Naive thymus-derived CD8-positive, alpha-beta T cell (primary cell): ENCODE measurements around the gene ATP5F1D. TPM values are rescaled to one million over a fixed set of nuclear protein-coding genes. Genes with fewer than 3 reads are reported as not detected.

Experiments used
- ATAC-seq, 2 donors: fragments of 150-1000 bp; cut with Tn5 transposase in 1 of 2; sonication (Bioruptor Pico), chemical (Tn5 transposase) in 1 of 2; 1 replicate in 1 of 2; 2 replicates in 1 of 2; pipeline ENCODE4 v1.10.0; 2021; ENCODE audit warnings: mild to moderate bottlenecking in 2 of 2, moderate library complexity in 2 of 2
- POLR2A ChIA-PET: fragments of 350-600 bp; sonication (Branson Sonifier 250); formaldehyde crosslinking; loops from one replicate; lab custom pipeline; 2021; ENCODE audit warnings: antibody characterized with exemption; lab: Charles Lee
- DNase-seq, 10 donors: peaks; one replicate each; pipeline versions ENCODE4 v3.0.0 to v3.0.0-alpha.2; 2020 to 2022
- H3K27ac Mint-ChIP-seq, 10 donors: one replicate each; pipeline ENCODE4 v1.8.0; 2020 to 2022; ENCODE audit warnings: mild to moderate bottlenecking in 10 of 10, mixed read lengths in 10 of 10, moderate library complexity in 4 of 10, inconsistent platforms in 1 of 10
- H3K27me3 Mint-ChIP-seq, 5 donors: one replicate each; pipeline ENCODE4 v1.8.0; 2021 to 2022; ENCODE audit warnings: mixed read lengths in 5 of 5
- H3K36me3 Mint-ChIP-seq, 3 donors: one replicate each; pipeline ENCODE4 v1.8.0; 2020 to 2022; ENCODE audit warnings: mixed read lengths in 3 of 3, mild to moderate bottlenecking in 2 of 3, inconsistent platforms in 1 of 3
- H3K4me1 Mint-ChIP-seq, 4 donors: one replicate each; pipeline ENCODE4 v1.8.0; 2021 to 2022; ENCODE audit warnings: mixed read lengths in 4 of 4
- H3K4me3 Mint-ChIP-seq, 10 donors: one replicate each; pipeline ENCODE4 v1.8.0; 2020 to 2022; ENCODE audit warnings: mild to moderate bottlenecking in 10 of 10, mixed read lengths in 10 of 10, moderate library complexity in 6 of 10, inconsistent platforms in 1 of 10
- H3K9me3 Mint-ChIP-seq, 9 donors: one replicate each; pipeline ENCODE4 v1.8.0; 2020 to 2022; ENCODE audit warnings: mixed read lengths in 9 of 9, mild to moderate bottlenecking in 3 of 9, inconsistent platforms in 1 of 9, moderate library complexity in 1 of 9
- polyA plus RNA-seq, 3 donors: library from polyadenylated mRNA; unstranded; fragments of 300-500 nt; fragmentation: Illumina TruSeq; gene quantifications; one replicate each; pipeline ENCODE4 v1.2.3, GENCODE V29; 2021
- total RNA-seq, 8 experiments: library from RNA in 2 of 8; stranded (reverse) in 2 of 8; gene quantifications; one replicate each; pipeline ENCODE4 v1.2.3 and lab custom pipeline; 2021 to 2026

Gene ATP5F1D
- total and polyA plus RNA-seq, 5 experiments from 2014 or later = 83.9 to 264 (median 214) TPM

DNA sequence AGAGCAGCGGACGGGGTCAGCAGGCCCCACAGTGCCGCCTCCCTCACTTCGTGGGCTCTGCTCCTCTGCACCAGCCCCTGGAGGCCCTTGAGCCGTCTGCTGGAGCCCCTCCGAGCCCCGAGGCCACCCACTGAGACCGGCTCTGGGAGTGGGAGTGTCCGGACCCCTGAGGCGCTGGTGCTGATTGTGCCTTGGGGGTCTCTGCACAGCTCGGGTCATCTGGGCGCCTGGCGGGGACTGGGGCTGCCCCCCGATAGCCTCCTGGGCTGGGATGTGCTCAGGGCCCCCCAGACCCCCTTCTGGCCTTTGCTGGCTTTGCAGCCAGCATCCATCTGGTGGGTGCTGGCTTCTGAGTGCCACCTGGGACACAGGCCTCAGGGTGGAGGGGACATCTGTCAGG is 19.2 kb upstream of the ATP5F1D start:
- peaks cover 0 to 3% (median 0%) of the 10 kb centered on the region in 4 donors for H3K4me1 Mint-ChIP-seq
- POLR2A ChIA-PET = no interaction called here
- DNase-seq = peak in 1 of 10 donors; percentile 59
- no peaks in the 10 kb centered on the region for H3K27me3 Mint-ChIP-seq
- H3K36me3 Mint-ChIP-seq = peaks cover 0 to 3% (median 3%) of the 10 kb centered on the region in 3 donors
- no peak overlapping the region for H3K4me3 Mint-ChIP-seq
- no peak overlapping the region for H3K27ac Mint-ChIP-seq
- ATAC-seq = no peak
- no peaks in the 10 kb centered on the region for H3K9me3 Mint-ChIP-seq

DNA sequence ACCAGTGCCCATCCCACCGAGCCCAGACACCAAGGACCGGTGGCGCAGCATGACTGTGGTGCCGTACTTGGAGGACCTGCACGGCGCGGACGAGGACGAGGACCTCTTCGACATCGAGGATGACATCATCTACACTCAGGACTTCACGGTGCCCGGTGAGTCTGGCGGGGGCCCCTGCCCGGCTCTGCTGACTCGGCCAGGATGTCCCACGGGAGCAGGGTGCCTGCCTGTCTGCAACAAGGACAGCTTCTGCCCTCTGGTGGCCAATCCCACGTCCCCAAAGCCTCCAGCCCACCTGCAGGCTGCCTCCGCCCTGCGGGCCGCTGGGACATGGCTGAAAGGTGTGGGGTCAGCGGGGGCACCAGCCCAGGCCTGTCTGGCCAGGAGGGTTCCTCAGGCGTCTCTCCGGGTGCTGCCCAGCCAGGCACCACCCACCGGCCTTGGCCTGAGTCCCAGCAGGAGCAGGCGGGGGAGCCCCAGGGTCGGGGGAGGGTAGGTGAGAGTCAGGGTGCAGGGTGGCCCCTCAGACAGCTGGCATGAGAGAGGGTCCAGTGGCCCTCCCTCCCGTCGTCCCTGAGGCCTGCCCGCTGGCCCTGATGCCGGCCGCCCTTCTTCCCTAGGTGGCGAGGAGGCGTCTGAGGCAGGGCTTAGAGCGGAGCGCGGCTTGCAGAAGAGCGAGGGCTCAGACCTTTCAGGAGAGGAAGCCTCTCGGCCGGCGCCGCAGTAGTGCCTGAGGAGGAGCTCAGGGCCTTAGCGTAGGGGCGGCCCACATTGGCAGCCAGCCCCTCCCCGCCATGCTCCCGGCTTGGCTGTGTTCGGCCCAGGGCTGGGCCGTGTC is 18.3 kb upstream of the ATP5F1D start:
- H3K36me3 Mint-ChIP-seq = peaks cover 0 to 3% (median 3%) of the 10 kb centered on the region in 3 donors
- peak overlapping the region in 1 of 10 donors; percentile 13 for H3K27ac Mint-ChIP-seq
- no peaks in the 10 kb centered on the region for H3K27me3 Mint-ChIP-seq
- peak in 1 of 10 donors; percentile 59 for DNase-seq
- no peaks in the 10 kb centered on the region for H3K4me1 Mint-ChIP-seq
- no peak overlapping the region for H3K4me3 Mint-ChIP-seq
- no peaks in the 10 kb centered on the region for H3K9me3 Mint-ChIP-seq
- POLR2A ChIA-PET = interaction anchor here (1.0 kb wide), 1 partner anchor 15 kb away, joined by 4 read pairs; no protein-coding TSS in a partner anchor
- peak; percentile 53 to 57 for ATAC-seq

DNA sequence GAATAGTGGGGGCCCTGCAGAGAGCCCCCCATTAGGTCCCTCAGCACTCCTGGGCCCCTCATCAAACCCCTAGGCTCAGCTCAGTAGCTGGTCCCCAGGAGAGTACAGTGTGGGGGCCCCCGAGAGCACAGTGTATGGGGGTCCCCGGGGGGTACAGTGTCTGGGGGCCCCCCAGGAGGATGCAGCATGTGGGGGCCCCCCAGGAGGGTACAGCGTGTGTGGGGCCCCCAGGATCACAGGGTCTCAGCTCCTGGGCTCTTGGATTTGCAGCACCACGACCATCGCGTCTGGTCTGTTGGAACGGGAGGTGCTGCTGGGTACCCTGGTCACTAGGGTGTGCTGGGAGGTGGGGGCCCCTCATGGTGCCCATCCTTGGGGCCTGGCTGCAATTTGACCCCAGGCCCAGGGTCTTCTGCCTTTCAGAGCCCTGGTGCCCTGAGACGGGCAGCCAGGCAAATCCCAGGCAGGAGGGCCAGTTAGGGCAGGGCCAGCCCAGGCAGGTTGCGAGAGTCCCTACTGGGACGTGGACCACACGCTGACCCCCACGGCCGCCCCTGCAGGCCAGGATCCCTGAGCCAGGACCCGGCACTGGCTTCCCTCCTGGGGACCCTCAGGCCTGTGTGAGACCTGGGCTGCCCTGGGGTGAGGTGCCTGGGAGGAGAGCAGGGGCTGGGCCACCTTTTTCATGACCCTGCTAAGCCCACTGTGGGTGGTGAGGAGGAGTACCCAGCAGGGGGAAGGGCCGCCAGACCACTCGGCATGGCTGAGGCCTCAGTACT is 17.3 kb upstream of the ATP5F1D start:
- H3K4me1 Mint-ChIP-seq = no peaks in the 10 kb centered on the region
- H3K4me3 Mint-ChIP-seq = no peak overlapping the region
- DNase-seq = no peak
- ATAC-seq = no peak
- no peak overlapping the region for H3K27ac Mint-ChIP-seq
- H3K36me3 Mint-ChIP-seq = peaks cover 0 to 3% (median 3%) of the 10 kb centered on the region in 3 donors
- POLR2A ChIA-PET = no interaction called here
- no peaks in the 10 kb centered on the region for H3K9me3 Mint-ChIP-seq
- H3K27me3 Mint-ChIP-seq = no peaks in the 10 kb centered on the region

DNA sequence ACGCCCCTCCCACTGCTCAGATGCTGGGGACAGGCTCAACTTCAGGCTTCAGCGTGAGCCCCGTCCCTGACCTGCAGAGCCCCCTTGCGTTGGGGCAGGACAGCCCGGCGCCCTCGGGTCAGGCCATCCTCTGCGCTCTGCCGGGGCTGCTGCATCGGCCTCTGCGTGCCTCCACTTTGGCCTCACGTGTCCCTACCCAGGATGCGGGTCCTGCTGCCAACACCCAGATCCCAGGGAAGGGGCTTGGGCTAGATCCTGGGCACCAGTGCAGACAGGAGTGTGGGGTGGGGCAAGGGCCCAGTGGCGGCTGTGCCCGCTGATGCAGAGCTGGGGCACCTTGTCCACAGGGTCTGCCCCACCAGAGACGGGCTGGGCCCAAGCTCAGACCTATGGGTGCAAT is 16.7 kb upstream of the ATP5F1D start:
- no peaks in the 10 kb centered on the region for H3K9me3 Mint-ChIP-seq
- H3K27ac Mint-ChIP-seq = no peak overlapping the region
- DNase-seq (no peak), ATAC-seq (no peak)
- no peaks in the 10 kb centered on the region for H3K27me3 Mint-ChIP-seq
- POLR2A ChIA-PET = no interaction called here
- no peaks in the 10 kb centered on the region for H3K4me1 Mint-ChIP-seq
- H3K36me3 Mint-ChIP-seq = peaks cover 0 to 3% (median 3%) of the 10 kb centered on the region in 3 donors
- no peak overlapping the region for H3K4me3 Mint-ChIP-seq

DNA sequence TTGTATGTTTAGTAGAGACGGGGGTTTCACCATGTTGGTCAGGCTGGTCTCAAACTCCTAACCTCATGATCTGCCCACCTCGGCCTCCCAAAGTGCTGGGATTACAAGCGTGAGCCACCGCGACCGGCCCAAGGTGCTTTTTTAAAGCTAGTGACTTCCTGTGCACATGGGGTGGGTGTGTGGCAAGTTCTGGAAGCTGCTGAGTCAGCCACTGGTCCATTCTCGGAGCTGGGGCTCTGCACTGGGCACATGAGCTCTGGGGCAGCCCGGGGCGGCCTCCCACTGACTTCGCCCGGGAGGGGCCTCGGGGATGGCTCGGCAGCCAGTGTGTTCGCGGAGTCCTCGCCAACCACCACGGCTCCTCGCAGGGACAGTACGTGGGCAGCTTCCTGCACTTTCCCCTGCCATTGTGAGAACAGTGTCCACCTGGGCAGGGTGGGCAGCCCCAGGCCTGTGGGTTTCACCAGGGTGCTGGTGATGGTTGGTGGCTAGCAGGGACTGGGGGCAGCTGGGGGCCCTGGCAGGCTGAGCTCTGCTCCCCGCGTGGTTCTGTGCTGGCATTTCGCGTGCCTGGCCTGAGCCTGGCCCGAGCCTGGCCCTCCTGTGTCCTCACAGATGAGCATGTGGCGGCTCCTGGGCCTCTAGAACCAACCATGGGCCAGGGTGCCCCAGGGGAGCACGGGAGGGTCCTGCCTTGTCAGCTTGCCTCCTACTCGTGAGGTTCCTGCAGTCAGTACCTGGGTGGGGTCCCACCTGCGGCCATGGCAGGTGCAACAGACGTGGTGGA is 15.9 kb upstream of the ATP5F1D start:
- peaks cover 0 to 3% (median 2%) of the 10 kb centered on the region in 3 donors for H3K36me3 Mint-ChIP-seq
- POLR2A ChIA-PET = interaction anchor here (0.5 kb wide), 1 partner anchor 31 kb away, joined by 3 read pairs; no protein-coding TSS in a partner anchor
- no peaks in the 10 kb centered on the region for H3K9me3 Mint-ChIP-seq
- no peak for ATAC-seq
- no peak overlapping the region for H3K4me3 Mint-ChIP-seq
- peak in 1 of 10 donors; percentile 3 for DNase-seq
- no peaks in the 10 kb centered on the region for H3K4me1 Mint-ChIP-seq
- H3K27me3 Mint-ChIP-seq = no peaks in the 10 kb centered on the region
- no peak overlapping the region for H3K27ac Mint-ChIP-seq

DNA sequence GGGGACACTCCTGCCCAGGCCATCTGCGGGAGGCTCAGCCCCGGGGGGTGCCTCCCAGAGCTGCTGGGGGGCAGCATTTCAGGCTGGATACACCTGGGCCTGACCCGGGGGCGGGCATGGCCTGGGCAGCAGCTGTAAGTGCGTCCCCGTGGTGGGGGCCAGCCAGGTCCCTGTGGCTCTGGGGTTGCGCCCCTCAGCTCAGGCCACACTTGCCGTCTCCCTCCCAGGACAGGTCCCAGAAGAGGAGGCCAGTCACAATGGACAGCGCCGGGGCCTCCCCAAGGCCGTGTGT is 15.4 kb upstream of the ATP5F1D start:
- POLR2A ChIA-PET = no interaction called here
- Mint-ChIP-seq H3K9me3 (no peaks in the 10 kb centered on the region), H3K4me1 (no peaks in the 10 kb centered on the region), H3K27me3 (no peaks in the 10 kb centered on the region), H3K36me3 (peaks cover 0 to 3% (median 0%) of the 10 kb centered on the region in 3 donors), H3K27ac (no peak overlapping the region), H3K4me3 (no peak overlapping the region)
- no peak for DNase-seq
- ATAC-seq = no peak

DNA sequence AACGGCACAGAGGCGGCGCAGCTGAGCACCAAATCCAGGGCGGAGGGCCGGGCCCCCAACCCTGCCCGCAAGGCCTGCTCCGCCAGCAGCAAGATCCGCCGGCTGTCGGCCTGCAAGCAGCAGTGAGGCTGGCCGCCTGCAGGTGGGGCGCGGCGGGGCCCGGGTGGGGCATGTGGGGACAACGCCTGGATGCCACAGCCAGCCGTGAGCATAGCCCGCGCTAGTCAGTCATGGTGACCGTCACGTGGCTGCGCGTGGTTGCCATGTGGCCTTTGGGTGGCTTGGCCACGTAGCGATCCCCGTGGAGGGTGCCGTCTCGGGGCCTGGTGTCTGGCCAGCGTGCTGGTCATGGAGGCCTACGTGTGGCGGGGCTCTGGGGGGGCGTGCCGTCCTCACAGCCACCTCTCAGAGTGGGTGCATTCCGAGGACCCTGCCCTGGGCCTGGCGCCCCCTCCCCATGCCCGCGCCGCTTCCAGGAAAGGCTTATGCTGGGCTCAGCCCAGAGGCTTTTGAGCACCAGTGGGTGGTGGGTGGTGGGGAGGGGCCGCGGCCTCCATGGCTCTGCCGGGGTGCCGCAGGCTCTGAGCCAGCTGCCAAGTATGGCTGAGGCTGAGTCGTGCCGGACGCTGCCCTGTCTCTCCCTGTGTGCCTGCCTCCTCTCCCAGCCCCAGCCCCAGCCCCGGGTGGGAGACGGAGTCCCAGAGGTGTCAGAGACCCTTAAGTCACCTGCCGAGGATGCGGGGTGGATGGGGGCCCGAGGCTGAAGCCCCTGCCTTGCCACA is 14.8 kb upstream of the ATP5F1D start:
- H3K36me3 Mint-ChIP-seq = peaks cover 0 to 3% (median 0%) of the 10 kb centered on the region in 3 donors
- no peaks in the 10 kb centered on the region for H3K4me1 Mint-ChIP-seq

DNA sequence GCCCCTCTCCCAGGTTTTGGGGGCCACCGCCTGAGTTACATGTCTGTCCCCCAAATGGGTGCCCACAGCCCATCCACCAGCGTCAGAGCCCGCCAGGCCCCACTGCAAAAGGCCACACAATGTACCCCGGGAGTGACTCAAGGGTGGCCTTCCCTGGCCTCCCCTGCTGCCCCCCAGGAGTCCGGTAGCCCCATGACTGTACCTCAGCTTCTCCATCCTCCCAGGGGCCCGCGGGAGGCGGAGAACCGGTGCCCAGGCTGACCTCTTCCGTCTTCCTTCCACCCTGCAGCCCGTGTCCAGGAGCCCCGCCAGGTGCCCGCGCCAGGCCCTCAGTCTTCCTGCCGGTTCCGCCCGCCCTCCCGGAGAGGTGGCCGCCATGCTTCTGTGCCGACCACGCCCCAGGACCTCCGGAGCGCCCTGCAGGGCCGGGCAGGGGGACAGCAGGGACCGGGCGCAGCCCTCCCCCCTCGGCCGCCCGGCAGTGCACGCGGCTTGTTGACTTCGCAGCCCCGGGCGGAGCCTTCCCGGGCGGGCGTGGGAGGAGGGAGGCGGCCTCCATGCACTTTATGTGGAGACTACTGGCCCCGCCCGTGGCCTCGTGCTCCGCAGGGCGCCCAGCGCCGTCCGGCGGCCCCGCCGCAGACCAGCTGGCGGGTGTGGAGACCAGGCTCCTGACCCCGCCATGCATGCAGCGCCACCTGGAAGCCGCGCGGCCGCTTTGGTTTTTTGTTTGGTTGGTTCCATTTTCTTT is 14.1 kb upstream of the ATP5F1D start:
- H3K9me3 Mint-ChIP-seq = no peaks in the 10 kb centered on the region
- H3K27me3 Mint-ChIP-seq = no peaks in the 10 kb centered on the region
- H3K27ac Mint-ChIP-seq = no peak overlapping the region
- ATAC-seq (no peak), DNase-seq (no peak)
- H3K36me3 Mint-ChIP-seq = peaks cover 0 to 3% (median 0%) of the 10 kb centered on the region in 3 donors
- H3K4me1 Mint-ChIP-seq = no peaks in the 10 kb centered on the region
- H3K4me3 Mint-ChIP-seq = no peak overlapping the region
- POLR2A ChIA-PET = no interaction called here

More for the DNA sequence above, 14.8 kb upstream of the ATP5F1D start:
- no peak for ATAC-seq
- no peak overlapping the region for H3K4me3 Mint-ChIP-seq
- no peaks in the 10 kb centered on the region for H3K27me3 Mint-ChIP-seq
- H3K9me3 Mint-ChIP-seq = no peaks in the 10 kb centered on the region
- POLR2A ChIA-PET = no interaction called here
- no peak for DNase-seq
- H3K27ac Mint-ChIP-seq = no peak overlapping the region

DNA sequence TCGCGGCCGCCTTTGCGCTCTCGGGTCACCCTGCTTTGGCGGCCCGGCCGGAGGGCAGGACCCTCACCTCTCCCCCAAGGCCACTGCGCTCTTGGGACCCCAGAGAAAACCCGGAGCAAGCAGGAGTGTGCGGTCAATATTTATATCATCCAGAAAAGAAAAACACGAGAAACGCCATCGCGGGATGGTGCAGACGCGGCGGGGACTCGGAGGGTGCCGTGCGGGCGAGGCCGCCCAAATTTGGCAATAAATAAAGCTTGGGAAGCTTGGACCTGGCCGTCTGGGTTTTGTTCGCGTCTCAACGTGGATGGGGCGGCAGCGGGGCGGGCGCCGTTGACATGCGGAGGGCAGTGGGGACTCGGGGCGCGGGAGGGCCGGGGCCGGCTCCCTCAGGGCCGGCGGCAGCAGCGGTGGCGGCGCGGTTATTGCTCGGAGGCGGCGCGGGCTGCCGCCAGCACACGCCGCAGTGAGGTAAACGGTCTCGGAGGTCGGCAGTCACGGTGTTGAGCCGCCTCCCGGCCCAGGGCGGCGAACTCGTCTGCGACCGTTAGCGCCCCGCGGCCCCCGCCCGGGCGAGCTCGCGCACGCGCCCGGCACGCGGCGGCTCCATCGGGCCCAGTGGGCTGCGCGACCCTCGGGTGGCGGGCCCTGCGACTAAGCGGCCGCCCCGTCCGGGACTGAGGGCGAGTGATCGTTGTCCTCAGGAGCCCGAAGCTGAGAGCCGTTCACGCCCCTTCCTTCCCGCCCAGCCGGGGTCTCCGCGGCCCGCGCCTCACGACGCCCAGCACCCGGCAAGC is 13.2 kb upstream of the ATP5F1D start:
- no peaks in the 10 kb centered on the region for H3K27me3 Mint-ChIP-seq
- ATAC-seq (no peak), DNase-seq (no peak)
- no peak overlapping the region for H3K4me3 Mint-ChIP-seq
- H3K36me3 Mint-ChIP-seq = peaks cover 0 to 3% (median 0%) of the 10 kb centered on the region in 3 donors
- H3K9me3 Mint-ChIP-seq = no peaks in the 10 kb centered on the region
- POLR2A ChIA-PET = no interaction called here
- H3K4me1 Mint-ChIP-seq = no peaks in the 10 kb centered on the region
- no peak overlapping the region for H3K27ac Mint-ChIP-seq

DNA sequence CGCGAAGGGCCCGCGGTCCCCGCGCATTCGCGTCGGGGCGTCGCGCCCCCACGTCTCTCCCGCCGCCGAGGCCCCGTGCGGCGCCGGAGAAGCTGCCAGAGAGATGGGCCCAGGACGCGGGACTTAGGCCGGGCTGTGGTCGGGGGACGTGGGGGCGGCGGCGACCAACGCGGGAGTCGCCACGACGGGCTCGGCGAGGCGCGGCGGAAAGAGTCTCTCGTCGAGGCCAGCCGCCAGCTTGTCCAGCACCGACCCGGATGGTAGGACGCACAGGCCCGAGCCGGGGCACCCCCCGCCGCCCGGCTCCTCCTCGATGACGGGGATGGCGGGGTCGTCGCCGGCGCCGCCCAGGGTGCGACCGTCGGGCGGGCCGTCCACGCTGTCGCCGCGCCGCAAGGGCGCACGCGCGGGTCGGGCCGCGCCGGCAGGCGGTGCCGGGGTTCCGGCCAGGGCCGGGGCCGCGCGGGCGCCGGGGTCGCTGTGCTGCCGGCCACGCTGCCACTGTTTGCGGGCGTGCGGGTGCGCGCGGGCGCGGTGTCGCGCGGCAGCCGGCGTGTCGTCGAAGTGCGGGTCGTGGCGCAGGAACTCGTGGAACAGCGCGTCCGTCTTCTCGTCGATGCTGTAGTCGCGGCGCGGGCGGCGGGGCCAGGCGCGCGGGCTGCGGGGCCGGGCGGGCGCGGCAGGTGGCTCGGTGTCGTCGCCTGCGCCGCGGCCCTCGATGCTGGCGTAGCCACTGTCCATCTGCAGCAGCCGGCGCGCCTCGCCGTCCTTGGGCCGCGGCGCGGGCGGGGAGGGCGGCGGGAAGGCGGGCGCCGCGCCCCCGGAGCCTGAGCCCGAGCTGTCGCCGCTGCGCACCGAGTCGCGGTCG is 12.3 kb upstream of the ATP5F1D start:
- Mint-ChIP-seq H3K27ac (no peak overlapping the region), H3K36me3 (peaks cover 0 to 3% (median 0%) of the 10 kb centered on the region in 3 donors), H3K4me1 (no peaks in the 10 kb centered on the region), H3K4me3 (no peak overlapping the region), H3K9me3 (no peaks in the 10 kb centered on the region), H3K27me3 (no peaks in the 10 kb centered on the region)
- POLR2A ChIA-PET = no interaction called here
- no peak for DNase-seq
- no peak for ATAC-seq
